ENCODE data around the gene ALG1L2.
"Not testable (repeated sequence)": the region's sequence is repeated elsewhere in the genome, so short reads cannot be mapped to it uniquely, and the experiment has no call there.

The ALG1L2 gene

DNA sequence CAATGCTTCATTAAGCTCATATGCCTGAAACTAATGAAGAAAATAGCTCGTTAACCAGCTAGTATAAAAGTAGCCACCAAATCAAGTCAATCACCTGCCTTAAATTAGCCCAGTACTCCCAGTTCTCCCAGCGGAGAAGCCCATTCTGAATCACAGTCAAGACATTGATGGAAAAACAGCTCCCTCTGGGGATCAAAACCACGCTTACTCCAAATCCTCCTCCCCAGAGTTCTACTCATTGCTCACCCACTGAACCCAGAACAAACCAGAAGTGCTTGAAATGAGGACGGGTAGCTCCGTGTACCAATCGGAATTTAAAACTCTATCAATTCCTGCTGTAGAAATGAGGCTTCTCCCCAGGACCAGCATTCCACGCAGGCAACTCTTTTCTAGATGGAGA, 54.7 kb downstream of the ALG1L2 start:
- not testable (repeated sequence) for DNase-seq

DNA sequence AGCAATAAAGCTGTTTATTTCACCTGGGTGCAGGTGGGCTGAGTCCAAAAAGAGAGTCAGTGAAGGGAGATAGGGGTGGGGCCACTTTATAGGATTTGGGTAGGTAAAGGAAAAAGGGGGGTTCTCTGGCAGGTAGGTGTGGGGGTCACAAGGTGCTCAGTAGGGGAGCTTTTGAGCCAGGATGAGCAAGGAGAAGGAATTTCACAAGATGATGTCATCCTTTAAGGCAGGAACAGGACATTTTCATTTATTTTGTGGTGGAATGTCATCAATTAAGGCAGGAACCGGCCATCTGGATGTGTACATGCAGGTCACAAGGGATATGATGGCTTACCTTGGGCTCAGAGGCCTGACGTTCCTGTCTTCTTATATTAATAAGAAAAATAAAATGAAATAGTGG, 56.1 kb downstream of the ALG1L2 start:
- not testable (repeated sequence) for DNase-seq

DNA sequence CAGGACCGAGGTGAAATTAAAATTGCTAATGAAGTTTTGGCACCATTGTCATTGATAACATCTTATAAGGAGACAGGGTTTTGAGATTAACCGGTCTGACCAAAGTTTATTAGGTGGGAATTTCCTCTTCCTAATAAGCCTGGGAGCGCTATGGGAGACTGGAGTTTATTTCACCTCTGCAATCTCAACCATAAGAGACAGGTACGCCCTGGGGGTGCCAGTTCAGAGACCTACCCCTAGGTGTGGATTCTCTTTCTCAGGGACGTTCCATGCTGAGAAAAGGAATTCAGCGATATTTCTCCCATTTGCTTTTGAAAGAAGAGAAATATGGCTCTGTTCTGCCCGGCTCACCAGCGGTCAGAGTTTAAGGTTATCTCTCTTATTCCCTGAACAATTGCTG, 57.4 kb downstream of the ALG1L2 start:
- not testable (repeated sequence) for DNase-seq

DNA sequence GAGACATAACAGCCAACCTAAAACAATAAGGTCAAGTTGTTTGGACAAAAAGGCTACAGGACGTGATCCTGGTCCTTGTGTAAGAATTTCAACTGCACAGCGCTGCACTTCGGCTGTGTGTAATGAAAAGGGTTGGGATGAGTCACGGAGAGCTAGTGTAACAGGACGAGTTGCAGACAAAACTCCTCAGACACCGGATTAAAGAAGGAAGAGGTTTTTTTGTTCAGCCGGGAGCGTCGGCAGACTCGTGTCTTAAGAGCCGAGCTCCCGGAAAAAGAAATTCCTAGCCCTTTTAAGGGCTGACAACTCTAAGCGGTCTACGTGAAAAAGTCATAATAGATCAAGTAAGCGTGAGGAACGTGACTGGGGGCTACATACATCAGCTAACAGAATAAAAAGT, 59.1 kb downstream of the ALG1L2 start:
- not testable (repeated sequence) for DNase-seq

DNA sequence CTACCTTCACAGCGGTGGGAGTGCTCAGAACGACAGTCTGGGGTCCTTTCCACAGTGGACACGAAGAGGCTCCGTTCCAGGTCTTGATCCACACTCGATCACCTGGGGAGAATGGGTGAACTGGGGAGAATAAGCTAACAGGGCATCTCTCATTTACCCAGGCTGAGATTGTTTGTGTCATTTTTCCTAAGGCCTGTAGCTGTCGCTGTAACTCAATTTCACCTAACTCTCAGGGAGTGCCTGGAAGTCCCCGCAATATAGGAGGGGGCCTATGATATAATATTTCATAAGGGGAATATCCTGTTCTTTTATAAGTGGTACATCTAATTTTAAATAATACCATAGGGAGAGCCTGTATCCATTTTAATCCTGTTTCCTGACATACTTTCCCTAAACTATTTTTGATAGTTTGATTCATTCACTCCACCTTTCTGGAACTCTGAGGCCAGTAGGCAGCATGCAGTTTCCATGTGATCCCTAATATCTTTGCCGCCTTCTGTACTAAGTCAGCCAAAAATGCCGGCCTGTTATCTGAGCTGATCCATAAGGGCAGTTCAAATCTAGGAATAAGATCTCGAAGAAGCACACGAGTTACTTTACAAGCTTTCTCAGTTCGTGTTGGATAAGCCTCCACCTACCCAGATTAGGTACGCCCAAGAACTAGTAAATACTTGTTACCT, 62.2 kb downstream of the ALG1L2 start:
- DNase-seq: not testable (repeated sequence)

DNA sequence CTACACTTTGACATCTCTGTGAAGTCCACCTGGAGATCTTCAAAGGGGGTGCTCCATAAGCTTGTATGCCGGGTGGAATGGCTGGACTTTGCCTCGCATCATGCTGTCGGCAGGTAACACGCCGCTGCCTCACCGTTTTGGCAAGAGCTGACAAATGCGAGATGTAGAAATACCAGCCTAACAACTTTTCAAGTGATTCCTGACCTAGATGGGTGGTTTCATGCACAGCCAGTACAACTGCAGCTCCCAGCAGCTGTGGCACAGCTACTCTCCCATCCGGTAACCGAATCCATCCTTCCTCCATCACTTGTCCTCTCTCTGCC, 62.7 kb downstream of the ALG1L2 start:
- DNase-seq: not testable (repeated sequence)

DNA sequence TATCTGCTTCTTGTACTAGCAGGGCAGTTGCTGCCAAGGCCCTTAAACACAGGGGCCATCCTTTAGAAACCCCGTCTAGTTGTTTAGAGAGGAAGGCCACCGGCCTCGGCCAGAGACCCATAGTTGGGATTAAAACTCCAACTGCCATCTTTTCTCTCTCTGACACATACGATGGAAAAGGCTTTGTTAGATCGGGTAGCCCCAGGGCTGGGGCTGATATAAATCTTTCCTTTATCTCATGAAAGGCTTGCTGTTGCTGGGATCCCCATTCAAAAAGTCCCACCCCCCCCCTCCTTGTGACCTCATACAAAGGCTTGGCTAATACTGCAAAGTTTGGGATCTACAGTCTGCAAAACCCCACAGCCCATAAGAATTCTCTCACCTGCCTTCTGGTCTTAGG, 63.8 kb downstream of the ALG1L2 start:
- not testable (repeated sequence) for DNase-seq

DNA sequence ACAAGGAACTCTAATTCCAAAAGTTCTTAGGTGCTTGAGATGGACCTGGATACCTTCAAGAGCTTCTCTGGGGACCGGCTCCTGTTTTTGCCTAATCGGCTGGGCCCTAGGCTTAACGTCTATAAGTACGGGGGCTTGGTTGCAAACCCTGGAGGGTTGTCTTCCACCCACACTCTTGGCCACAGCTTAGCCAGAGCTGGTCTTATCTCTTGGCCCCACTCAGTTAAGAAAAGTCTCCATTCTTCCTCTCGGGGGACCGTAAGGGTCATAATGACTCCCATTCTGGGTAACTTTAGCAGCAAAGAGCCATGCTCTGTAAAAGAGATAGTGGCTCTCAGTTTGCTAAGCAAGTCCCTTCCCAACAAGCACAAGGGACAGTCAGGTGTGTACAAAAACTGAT, 64.8 kb downstream of the ALG1L2 start:
- not testable (repeated sequence) for DNase-seq

All from right forelimb (tissue), 1 donor.